B cell (primary cell): ENCODE data around the gene ZBTB21.

Source experiments
- CTCF ChIP-seq: fragments of 200-600 bp; IDR thresholded peaks from one replicate; pipeline ENCODE4 v1.8.0; 2022; ENCODE audit warnings: antibody characterized with exemption, mild to moderate bottlenecking
- EZH2 ChIP-seq: IDR thresholded peaks from 2 replicates; pipeline ENCODE4 v1.6.1; 2012; ENCODE audit warnings: borderline replicate concordance, low read depth, mild to moderate bottlenecking, moderate library complexity, low read length; ENCODE audit not compliant: insufficient read depth, poor library complexity, severe bottlenecking

- TF ChIP-seq CTCF (no peak), EZH2 (no peak)
Observed at GRCh38 chr21:41966041-41966833, 43.9 kb downstream of the ZBTB21 start.
